HG02678 (cell line): ENCODE results near the gene CTNNBIP1.

Experiments used
- ATAC-seq: cut with Tn5 transposase; IDR thresholded peaks from one replicate; pipeline ENCODE4 v1.9.1; 2021; ENCODE audit warnings: mild to moderate bottlenecking, moderate library complexity; ENCODE audit not compliant: unreplicated experiment

The CTNNBIP1 gene

DNA sequence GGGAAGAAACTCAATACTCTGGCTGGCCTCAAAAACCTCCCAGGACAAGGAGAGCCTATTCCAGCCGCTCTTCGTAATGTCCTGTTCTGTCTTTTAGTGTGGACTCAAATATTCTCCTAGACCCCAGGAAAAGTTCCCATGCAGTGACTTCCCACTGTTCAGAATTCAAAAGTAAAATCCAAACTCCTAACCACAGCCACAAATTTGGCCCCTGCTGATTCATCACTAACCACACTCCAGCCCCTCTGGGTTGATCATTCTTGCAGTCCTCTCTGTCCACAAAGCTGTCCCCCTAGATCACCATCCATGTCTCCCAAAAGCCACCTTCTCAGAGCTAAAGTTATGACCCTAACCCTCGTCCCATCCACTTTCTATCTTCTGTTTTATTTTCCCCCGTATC is 5.1 kb downstream of the CTNNBIP1 start:
- ATAC-seq: no peak

DNA sequence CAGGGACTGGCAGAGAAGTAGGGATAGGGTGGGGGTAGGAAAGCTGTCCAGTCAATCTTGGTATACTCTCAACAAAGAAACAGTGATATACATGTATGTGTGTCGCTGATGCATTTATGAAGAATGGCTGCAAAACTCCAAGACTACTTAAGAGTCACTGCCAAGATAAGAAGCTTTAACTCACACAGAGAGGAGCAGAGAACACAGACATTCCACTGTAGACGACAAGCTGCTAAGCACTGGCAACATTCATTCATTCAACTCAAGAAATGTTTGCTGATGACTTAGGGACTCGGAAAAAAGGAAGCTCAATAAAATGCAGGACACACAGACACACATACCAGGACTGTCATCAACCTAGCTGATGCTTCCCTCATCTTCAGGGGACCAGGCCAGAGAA is 5.5 kb downstream of the CTNNBIP1 start:
- no peak for ATAC-seq

- no peak for ATAC-seq
These were observed 6.1 kb downstream of the CTNNBIP1 start for GRCh38 chr1:9903801-9904527.

- ATAC-seq: no peak
These were observed 8.0 kb downstream of the CTNNBIP1 start for GRCh38 chr1:9902060-9902452.

DNA sequence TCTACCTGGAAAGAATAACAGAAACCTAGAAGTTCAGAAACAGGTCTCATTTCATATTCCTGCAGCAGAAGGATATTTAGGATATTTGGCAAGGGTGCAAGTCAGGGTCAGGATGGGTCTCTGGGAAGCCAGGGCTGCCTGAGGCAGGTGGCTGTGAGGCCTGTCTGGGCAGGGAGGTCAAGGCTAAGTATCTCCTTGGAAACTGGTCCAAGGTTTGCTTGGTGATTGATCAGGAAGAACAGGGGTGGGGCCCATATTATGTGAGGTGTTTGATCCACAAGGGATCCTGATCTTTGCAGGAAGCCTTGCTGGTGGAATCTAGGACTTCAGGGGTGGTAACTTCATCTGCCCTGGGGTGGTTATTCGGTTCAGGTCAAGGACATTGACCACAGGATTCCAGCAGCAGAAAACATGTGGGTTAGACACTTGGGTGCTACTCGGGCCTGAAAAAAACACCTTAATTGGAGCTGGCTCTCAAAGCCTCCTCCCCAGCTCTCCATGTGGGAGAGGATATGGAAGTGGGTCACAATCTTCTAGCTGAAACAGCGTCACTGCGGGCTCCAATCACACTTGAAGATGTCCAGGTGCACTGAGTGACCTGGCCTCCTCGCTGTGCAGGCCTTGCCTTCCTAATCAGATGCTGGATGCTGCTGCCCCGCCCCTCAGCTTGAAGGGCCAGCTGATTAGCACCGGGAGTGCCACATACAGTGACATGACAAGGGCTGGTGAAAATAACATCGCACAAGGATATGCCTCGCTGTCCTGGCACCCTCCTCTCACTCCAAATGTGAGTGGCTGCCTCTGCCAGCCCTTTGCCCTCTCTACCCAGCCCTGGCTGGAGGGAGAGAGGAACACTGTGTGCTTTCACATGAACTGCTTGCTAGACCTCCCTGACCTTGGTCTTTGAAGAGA is 8.7 kb downstream of the CTNNBIP1 start:
- no peak for ATAC-seq

- ATAC-seq: no peak
These were observed 9.7 kb downstream of the CTNNBIP1 start for GRCh38 chr1:9900142-9901043.

GRCh38 chr1:9894115-9894514 is 16.0 kb downstream of the CTNNBIP1 start:
- no peak for ATAC-seq

DNA sequence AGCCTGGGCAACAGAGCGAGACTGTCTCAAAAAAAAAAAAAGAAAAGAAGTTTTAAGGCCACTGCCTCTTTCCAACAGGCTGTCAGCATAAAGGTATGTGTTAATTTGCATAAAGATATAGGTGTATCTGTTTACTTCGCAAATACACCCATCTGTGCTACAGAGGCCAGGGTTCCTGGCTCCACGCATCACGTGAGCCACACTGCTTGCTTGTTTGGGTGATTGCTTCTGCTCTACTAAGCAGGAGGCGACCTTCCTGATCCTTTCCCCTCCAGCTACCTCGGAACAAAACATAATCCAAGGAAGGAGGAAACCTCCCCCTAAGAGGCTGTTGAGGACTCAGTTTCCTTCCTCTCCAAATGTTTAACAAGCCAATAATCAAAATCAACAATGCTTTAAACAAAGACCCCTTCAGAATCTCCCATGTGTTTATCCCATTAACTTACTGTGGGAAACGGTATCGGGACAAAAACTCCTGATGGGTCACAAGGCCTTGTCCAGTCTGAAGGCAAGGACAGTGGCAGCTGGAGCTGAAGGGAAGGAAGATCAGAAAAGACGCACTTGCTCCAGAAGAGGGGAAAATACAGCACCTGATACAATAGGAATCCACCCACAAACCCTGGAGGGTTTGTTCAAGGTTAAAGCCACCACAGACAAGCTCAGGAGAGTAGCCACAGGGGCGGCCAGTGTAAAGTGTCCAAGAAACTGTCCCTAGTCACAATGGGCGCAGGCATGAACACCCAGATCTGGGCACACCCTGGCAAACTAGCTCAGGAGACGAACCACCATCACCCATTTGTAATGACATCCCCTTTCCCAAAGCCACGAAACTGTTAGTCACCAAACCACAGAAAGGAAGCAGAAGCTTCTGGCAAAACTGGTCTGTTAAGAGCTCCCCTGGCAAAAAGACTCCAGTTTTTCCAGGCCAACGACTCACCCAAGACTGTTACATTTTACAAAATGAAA is 17.2 kb downstream of the CTNNBIP1 start:
- ATAC-seq: no peak

GRCh38 chr1:9891207-9891606 is 18.9 kb downstream of the CTNNBIP1 start:
- no peak for ATAC-seq

DNA sequence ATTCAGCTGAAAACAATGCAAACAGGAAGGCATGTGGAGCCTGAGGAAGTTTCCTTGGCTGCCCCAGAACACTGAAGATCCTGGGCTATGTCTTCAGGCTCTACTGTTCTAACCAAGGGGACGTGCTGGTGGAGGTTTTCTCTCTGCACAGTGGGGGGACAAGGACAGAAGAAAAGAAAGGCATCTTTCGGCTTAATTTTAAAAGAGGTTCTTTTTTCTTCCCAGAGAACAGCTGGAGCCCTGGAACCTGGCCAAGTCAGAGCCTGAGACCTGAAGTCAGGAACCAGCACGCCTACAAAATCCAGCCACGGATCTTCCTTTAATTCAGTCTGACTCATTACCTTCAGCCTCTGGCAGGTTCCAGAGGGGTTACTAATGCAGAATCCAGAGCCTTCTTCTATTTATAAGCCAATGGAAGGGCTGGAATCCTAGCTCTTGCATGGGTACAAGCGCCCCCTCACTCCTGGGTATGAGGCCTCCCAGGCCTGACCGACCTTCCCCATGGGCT is 19.8 kb downstream of the CTNNBIP1 start:
- no peak for ATAC-seq

GRCh38 chr1:9889411-9889810 is 20.7 kb downstream of the CTNNBIP1 start:
- no peak for ATAC-seq

DNA sequence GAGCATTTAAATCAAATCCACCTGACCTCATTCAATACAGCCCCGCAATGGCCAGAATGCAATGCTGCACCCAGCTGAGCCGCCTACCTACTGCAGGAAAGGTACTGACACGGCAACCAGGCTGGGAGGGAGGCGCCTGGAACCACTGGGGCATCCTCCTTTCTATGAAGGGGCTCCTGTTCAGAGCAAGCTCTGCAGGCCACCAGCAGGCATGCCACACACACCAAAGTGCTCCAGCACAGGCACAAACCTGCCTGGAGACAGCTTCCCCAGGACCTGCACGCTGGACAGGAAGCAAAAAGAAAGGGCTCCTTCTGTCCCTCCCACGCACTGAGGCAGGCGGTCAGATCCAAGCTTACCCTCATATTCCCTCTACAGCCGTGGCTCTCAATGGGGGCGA is 21.2 kb downstream of the CTNNBIP1 start:
- ATAC-seq: no peak

DNA sequence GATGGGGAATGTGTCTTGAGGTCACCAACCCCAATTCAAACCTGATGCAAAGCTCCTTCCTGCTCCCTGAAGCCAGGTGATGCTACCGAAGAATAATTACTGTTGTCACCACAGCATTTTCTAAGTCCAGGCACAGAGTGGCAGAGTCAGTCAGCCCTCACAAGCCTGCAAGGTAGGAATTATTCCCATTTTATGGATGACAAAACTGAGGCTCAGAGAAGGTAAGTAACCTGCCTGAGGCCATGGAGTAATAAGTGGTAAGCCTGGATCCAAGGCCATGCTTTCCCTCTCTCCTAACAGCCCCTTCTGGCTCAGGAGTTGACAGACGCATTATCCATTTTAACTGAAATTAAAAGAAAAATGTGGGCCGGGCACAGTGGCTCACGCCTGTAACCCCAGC is 23.0 kb downstream of the CTNNBIP1 start:
- ATAC-seq: no peak

- ATAC-seq: no peak
These were observed 23.9 kb downstream of the CTNNBIP1 start for GRCh38 chr1:9886092-9886742.

DNA sequence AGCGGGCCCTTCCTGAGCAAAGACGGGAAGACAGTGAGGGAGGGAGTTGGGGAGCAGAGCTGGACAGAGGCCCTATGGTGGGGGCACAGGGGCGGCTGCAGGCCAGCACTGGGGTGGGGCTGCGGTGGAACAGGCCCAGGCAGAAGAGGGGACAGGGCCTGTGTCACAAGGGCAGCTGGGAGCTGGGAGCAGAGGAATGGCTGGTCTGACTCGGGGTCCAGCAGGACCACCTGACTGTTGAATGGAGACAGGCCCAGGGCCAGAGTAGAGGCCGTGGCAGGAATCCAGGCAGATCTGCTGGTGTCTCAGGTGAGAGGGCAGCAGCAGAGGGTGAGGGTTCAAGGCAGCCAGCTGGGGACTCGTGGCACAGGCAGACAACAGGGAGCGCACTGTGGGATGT is 25.3 kb downstream of the CTNNBIP1 start:
- ATAC-seq: no peak

GRCh38 chr1:9883585-9884449 is 26.3 kb downstream of the CTNNBIP1 start:
- ATAC-seq: no peak

GRCh38 chr1:9882945-9883303 is 27.1 kb downstream of the CTNNBIP1 start:
- ATAC-seq: no peak

DNA sequence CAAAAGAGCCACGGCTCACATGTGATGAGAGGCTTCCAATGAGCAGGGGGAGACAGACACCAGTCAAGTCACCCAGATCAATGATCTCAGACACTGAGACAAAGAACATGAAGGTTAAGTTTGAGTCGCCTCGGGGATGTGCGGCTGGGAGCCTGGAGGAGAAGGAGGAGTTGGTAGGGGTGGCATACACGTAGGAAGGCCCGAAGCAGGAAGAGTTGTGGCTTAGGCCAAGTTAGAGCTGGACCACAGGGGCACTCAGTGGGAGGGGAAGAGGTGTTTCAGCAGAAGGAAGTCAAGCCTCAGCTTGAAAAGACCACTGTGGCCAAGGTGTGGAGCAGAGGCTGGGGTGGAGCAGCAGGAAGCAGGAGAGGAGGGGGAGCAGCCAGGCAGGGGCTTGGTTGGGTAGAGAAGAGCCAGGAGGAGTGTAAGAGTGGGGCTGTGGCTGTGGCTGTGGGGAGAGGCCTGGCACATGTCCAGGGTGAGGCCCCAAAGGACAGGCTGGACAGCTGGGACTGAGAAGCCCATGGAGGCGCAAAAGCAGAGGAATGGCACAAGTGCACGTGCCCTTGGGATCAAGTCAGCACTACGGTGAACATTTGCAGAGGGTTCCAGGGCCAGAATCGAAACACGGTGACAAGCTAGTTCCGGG is 27.6 kb downstream of the CTNNBIP1 start:
- no peak for ATAC-seq
